ENCODE results near the gene CD93. TPM values are rescaled to one million over a fixed set of nuclear protein-coding genes. Genes with fewer than 3 reads are reported as not detected.

CD93 gene
- total RNA-seq, 4 donors from 2014 or later, result 6.3 to 14.3 (median 7.9) TPM

GRCh38 chr20:23078351-23079015 lies 7.6 kb downstream of the CD93 start:
- H3K4me3 ChIP-seq, result no peak overlapping the region
- no peak overlapping the region for H3K27ac ChIP-seq
- intact Hi-C loops (cut with DNase I; ENCODE audit: low total_unique reads) (no loop called here), in situ Hi-C loops (cut with MboI; ENCODE audit: low pct_ligation_motif_present in 1 of 4, low pct_unique_long_range_greater_than_20kb in 1 of 4, low sequenced_read_pairs in 3 of 4) (no loop called here)
- H3K4me1 ChIP-seq, result no peaks in the 10 kb centered on the region
- H3K9me3 ChIP-seq, result no peaks in the 10 kb centered on the region
- no peak for DNase-seq
- no peaks in the 10 kb centered on the region for H3K27me3 ChIP-seq
- 67 to 73% methylated on average over 5 of the region's 5 CpGs for WGBS, 2 donors (ENCODE audit: low coverage in 1 of 2)
- H3K36me3 ChIP-seq, result no peaks in the 10 kb centered on the region
- TF ChIP-seq, protein P1, sequence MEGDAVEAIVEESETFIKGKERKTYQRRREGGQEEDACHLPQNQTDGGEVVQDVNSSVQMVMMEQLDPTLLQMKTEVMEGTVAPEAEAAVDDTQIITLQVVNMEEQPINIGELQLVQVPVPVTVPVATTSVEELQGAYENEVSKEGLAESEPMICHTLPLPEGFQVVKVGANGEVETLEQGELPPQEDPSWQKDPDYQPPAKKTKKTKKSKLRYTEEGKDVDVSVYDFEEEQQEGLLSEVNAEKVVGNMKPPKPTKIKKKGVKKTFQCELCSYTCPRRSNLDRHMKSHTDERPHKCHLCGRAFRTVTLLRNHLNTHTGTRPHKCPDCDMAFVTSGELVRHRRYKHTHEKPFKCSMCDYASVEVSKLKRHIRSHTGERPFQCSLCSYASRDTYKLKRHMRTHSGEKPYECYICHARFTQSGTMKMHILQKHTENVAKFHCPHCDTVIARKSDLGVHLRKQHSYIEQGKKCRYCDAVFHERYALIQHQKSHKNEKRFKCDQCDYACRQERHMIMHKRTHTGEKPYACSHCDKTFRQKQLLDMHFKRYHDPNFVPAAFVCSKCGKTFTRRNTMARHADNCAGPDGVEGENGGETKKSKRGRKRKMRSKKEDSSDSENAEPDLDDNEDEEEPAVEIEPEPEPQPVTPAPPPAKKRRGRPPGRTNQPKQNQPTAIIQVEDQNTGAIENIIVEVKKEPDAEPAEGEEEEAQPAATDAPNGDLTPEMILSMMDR (IDR thresholded peaks at IDR 0.05), result no peak
- TF ChIP-seq EP300 (IDR thresholded peaks at IDR 0.05; ENCODE audit: low read depth) (no peak), POLR2AphosphoS5 (IDR thresholded peaks at IDR 0.05) (no peak), POLR2A (IDR thresholded peaks at IDR 0.05) (no peak)

DNA sequence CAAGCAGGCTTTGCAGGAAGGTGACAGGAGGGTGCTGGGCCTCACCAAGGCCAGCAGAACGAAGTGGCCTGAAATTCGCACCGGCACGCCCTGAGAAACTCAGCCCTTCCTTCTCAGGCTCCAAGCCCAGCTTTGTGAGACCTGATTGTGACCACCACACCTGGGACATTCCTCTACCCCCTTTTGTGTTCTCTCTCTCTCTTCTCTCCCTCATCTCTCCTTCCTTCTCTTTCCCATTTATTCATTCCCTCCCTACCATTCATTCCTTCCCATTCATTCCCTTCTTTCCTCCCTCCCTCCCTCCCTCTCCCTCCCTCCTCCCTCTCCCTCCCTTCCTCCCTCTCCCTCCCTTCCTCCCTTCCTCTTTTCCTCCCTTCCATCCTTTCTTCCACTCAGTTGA lies 8.8 kb downstream of the CD93 start:
- 84% methylated on average over 4 of the region's 4 CpGs; no CpG with 5 or more reads in 1 of the 2 donors for WGBS, 2 donors (ENCODE audit: low coverage in 1 of 2)
- H3K27me3 ChIP-seq, result no peaks in the 10 kb centered on the region
- intact Hi-C loops (cut with DNase I; ENCODE audit: low total_unique reads), result no loop called here
- H3K27ac ChIP-seq, result no peak overlapping the region
- H3K36me3 ChIP-seq, result no peaks in the 10 kb centered on the region
- no peak overlapping the region for H3K4me3 ChIP-seq
- no peaks in the 10 kb centered on the region for H3K9me3 ChIP-seq
- no peaks in the 10 kb centered on the region for H3K4me1 ChIP-seq
- TF ChIP-seq POLR2A (IDR thresholded peaks at IDR 0.05) (no peak), EP300 (IDR thresholded peaks at IDR 0.05; ENCODE audit: low read depth) (no peak), POLR2AphosphoS5 (IDR thresholded peaks at IDR 0.05) (no peak)
- TF ChIP-seq, protein P1 (IDR thresholded peaks at IDR 0.05), result no peak
- no peak for DNase-seq
- in situ Hi-C loops (cut with MboI; ENCODE audit: low pct_ligation_motif_present in 1 of 4, low pct_unique_long_range_greater_than_20kb in 1 of 4, low sequenced_read_pairs in 3 of 4), result no loop called here

DNA sequence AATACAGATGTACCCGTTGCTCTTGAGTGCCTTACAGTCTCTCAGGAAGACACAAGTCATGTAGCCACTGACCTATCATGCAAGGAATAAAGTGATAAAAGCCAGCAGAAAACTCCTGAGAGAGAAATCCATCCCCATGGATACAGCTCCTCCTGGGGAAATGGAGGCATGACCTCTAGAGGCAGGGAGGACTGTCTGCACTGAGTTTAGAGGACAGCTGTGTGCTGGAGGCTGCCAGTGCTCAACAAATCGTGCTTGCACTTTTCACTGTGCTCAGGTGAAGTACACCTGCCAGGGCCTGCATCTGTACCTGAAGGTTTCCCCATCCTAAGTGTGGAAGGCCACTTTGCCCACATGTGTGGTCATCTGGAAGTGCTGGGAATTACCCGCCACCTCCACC lies 12.1 kb downstream of the CD93 start:
- Histone ChIP-seq H3K27ac (no peak overlapping the region), H3K4me3 (no peak overlapping the region), H3K36me3 (no peaks in the 10 kb centered on the region), H3K9me3 (no peaks in the 10 kb centered on the region), H3K4me1 (no peaks in the 10 kb centered on the region), H3K27me3 (no peaks in the 10 kb centered on the region)
- DNase-seq, result no peak
- in situ Hi-C loops (cut with MboI; ENCODE audit: low pct_ligation_motif_present in 1 of 4, low pct_unique_long_range_greater_than_20kb in 1 of 4, low sequenced_read_pairs in 3 of 4) (no loop called here), intact Hi-C loops (cut with DNase I; ENCODE audit: low total_unique reads) (no loop called here)
- 81 to 83% methylated on average over 2 to 3 of the region's 3 CpGs for WGBS, 2 donors (ENCODE audit: low coverage in 1 of 2)
- TF ChIP-seq EP300 (IDR thresholded peaks at IDR 0.05; ENCODE audit: low read depth), result no peak
- no peak for TF ChIP-seq POLR2AphosphoS5 (IDR thresholded peaks at IDR 0.05)
- TF ChIP-seq, protein P1 (IDR thresholded peaks at IDR 0.05), result no peak
- TF ChIP-seq POLR2A (IDR thresholded peaks at IDR 0.05), result no peak

- in situ Hi-C loops (cut with MboI; ENCODE audit: low pct_ligation_motif_present in 1 of 4, low pct_unique_long_range_greater_than_20kb in 1 of 4, low sequenced_read_pairs in 3 of 4), result no loop called here
- Histone ChIP-seq H3K36me3 (no peaks in the 10 kb centered on the region), H3K9me3 (no peaks in the 10 kb centered on the region), H3K27ac (no peak overlapping the region), H3K4me1 (no peaks in the 10 kb centered on the region), H3K27me3 (no peaks in the 10 kb centered on the region), H3K4me3 (no peak overlapping the region)
- TF ChIP-seq POLR2A (IDR thresholded peaks at IDR 0.05), result no peak
- TF ChIP-seq POLR2AphosphoS5 (IDR thresholded peaks at IDR 0.05), result no peak
- no peak for DNase-seq
- 71 to 76% methylated on average over 8 to 11 of the region's 11 CpGs for WGBS, 2 donors (ENCODE audit: low coverage in 1 of 2)
- intact Hi-C loops (cut with DNase I; ENCODE audit: low total_unique reads), result no loop called here
Measured at GRCh38 chr20:23072892-23073586, 13.1 kb downstream of the CD93 start.

All from transverse colon (tissue), 4 donors.